Keratinocyte (primary cell): ENCODE data around the gene SPECC1L. TPM values are rescaled to one million over a fixed set of nuclear protein-coding genes. Genes with fewer than 3 reads are reported as not detected.

ENCODE experiments used
- DNase-seq: peaks from one replicate; pipeline ENCODE4 v3.0.0-alpha.2; 2011; ENCODE audit warnings: low read depth, missing footprints, low spot score
- FAIRE-seq: peaks from 2 replicates; lab custom pipeline; 2011; peaks lifted over from hg19 to GRCh38; lab: Jason Lieb, UNC
- H2AFZ ChIP-seq: 2 replicates; pipeline ENCODE4 v1.6.0; 2012; ENCODE audit warnings: low read length, control low read depth, inconsistent platforms; ENCODE audit not compliant: control insufficient read depth
- H3K27ac ChIP-seq: 2 replicates; pipeline ENCODE4 v1.5.1; 2011; ENCODE audit warnings: low read length; ENCODE audit not compliant: control insufficient read depth, insufficient read depth
- H3K27me3 ChIP-seq: 3 replicates; pipeline ENCODE4 v1.6.0; 2011; ENCODE audit warnings: low read length; ENCODE audit not compliant: control insufficient read depth, insufficient read depth; ENCODE audit errors: extremely low read depth
- H3K36me3 ChIP-seq, 2 experiments: 2 replicates in 1 of 2; 3 replicates in 1 of 2; pipeline ENCODE4 v1.5.1; 2011; ENCODE audit warnings: low read length in 2 of 2, mild to moderate bottlenecking in 1 of 2; ENCODE audit not compliant: control insufficient read depth in 2 of 2, insufficient read depth in 2 of 2; ENCODE audit errors: extremely low read depth in 1 of 2
- H3K4me1 ChIP-seq: 3 replicates; pipeline ENCODE4 v1.5.1; 2011; ENCODE audit warnings: low read length; ENCODE audit not compliant: control insufficient read depth, insufficient read depth; ENCODE audit errors: extremely low read depth
- H3K4me2 ChIP-seq: 3 replicates; pipeline ENCODE4 v1.6.0; 2011; ENCODE audit warnings: low read depth, low read length; ENCODE audit not compliant: control insufficient read depth, insufficient read depth; ENCODE audit errors: extremely low read depth
- H3K4me3 ChIP-seq, 3 experiments: fragments of 200-600 bp in 1 of 3; sonication (generic) in 1 of 3; 2 replicates in 2 of 3; 3 replicates in 1 of 3; pipeline ENCODE4 v1.5.1; 2011 to 2016; ENCODE audit warnings: low read length in 3 of 3, mild to moderate bottlenecking in 3 of 3, control low read depth in 2 of 3, inconsistent platforms in 1 of 3, low read depth in 1 of 3, mixed read lengths in 1 of 3, mixed run types in 1 of 3, moderate library complexity in 1 of 3; ENCODE audit not compliant: control insufficient read depth in 2 of 3, insufficient read depth in 2 of 3; ENCODE audit errors: extremely low read depth in 1 of 3
- H3K79me2 ChIP-seq: 2 replicates; pipeline ENCODE4 v1.6.0; 2012; ENCODE audit warnings: low read length; ENCODE audit not compliant: control insufficient read depth, insufficient read depth
- H3K9ac ChIP-seq: 3 replicates; pipeline ENCODE4 v1.6.0; 2011; ENCODE audit warnings: low read length; ENCODE audit not compliant: control insufficient read depth, insufficient read depth; ENCODE audit errors: extremely low read depth
- H3K9me1 ChIP-seq: 3 replicates; pipeline ENCODE4 v1.6.0; 2011; ENCODE audit warnings: low read length; ENCODE audit not compliant: control insufficient read depth, insufficient read depth; ENCODE audit errors: extremely low read depth
- H3K9me3 ChIP-seq: 2 replicates; pipeline ENCODE4 v1.5.1; 2012; ENCODE audit warnings: low read depth, low read length; ENCODE audit not compliant: control insufficient read depth
- H4K20me1 ChIP-seq: 3 replicates; pipeline ENCODE4 v1.6.0; 2011; ENCODE audit warnings: low read length; ENCODE audit not compliant: control insufficient read depth, insufficient read depth; ENCODE audit errors: extremely low read depth
- EZH2 ChIP-seq: IDR thresholded peaks from one replicate; pipeline ENCODE4 v1.6.1; 2012; ENCODE audit warnings: inconsistent platforms, mild to moderate bottlenecking, low read length, moderate library complexity
- dilution Hi-C: fragments of 300-500 bp; cut with MboI; formaldehyde crosslinking; loops from one replicate; pipeline ENCODE4 v1.7.0; 2020; ENCODE audit warnings: low sequenced_read_pairs; ENCODE audit not compliant: extremely low pct_ligation_motif_present
- polyA plus RNA-seq, 5 experiments: library from polyadenylated mRNA; depleted of rRNA in 3 of 5; stranded (reverse) in 3 of 5; stranded (forward) in 1 of 5; unstranded in 1 of 5; fragments of >200 nt; gene quantifications; 1 replicate in 1 of 5; 2 replicates in 3 of 5; 3 replicates in 1 of 5; pipeline versions ENCODE4 v1.2.1 to v1.2.3, GENCODE V29; 2011 to 2012; ENCODE audit warnings: missing spikeins in 2 of 5, low read depth in 1 of 5, low replicate concordance in 1 of 5
- TF ChIP-seq, protein P1 (sequence below), 3 experiments: IDR thresholded peaks in 1 of 3; conservative IDR thresholded peaks in 1 of 3; optimal IDR thresholded peaks in 1 of 3; 2 replicates in 2 of 3; 3 replicates in 1 of 3; pipeline versions ENCODE3 to v1.5.1; 2011; ENCODE audit warnings: low read length in 3 of 3, mild to moderate bottlenecking in 3 of 3, moderate library complexity in 2 of 3, control low read depth in 1 of 3, inconsistent platforms in 1 of 3; ENCODE audit not compliant: insufficient read depth in 2 of 3; ENCODE audit errors: extremely low read depth in 1 of 3

The SPECC1L gene
- polyA plus RNA-seq, 1 donor (not counting 4 experiments of a cell fraction or from before 2014, with no cell fraction given): 19.3 TPM

DNA sequence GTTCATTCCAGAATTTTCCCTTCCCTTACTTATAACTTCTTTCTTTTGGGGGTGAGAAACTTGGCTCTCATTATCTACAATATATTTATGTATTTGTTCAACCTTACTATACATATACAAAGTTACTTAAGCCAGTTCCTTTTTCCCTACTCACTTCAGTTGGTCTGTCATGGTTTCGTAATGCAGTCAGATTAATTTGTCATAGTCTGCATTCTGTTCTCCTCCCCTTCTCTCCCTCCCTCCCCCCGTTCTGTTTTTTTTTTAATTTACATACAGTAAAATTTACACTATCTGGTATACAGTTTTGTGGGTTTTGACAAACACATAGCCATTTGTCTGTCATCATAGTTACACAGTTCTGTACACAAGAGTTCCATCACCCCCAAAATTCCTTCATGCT lies 84.9 kb downstream of the SPECC1L start:
- FAIRE-seq: no peak
- dilution Hi-C loops: no loop called here
- peaks cover 8 to 9% of the 10 kb centered on the region in 2 experiments for H3K36me3 ChIP-seq

DNA sequence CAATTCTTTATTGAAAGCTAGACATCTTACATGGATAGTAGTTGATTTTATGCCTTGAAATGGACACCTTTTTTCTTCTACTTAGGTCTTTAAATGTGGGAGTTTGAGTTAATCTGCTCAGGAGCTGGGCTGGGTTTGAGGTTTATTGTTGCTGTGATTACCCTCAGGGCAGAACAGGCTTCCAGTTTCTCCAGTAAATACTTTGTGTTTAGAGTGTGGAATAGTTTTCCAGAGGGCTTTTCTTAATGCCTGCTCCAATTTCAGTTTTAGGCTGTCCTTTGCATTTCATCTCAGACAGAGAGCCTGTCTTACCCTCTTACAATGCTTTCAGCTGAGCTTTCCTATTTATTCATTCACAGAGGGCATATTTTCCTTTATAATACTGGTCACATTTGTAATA lies 86.9 kb downstream of the SPECC1L start:
- no peaks in the 10 kb centered on the region for H3K79me2 ChIP-seq
- H4K20me1 ChIP-seq: no peaks in the 10 kb centered on the region
- no peak overlapping the region for H2AFZ ChIP-seq
- H3K4me1 ChIP-seq: no peaks in the 10 kb centered on the region
- peaks cover 9 to 10% of the 10 kb centered on the region in 2 experiments for H3K36me3 ChIP-seq
- DNase-seq (no peak), FAIRE-seq (no peak)
- H3K4me2 ChIP-seq: no peak overlapping the region
- no peak overlapping the region for H3K27ac ChIP-seq
- no peak for TF ChIP-seq EZH2
- TF ChIP-seq, protein P1, sequence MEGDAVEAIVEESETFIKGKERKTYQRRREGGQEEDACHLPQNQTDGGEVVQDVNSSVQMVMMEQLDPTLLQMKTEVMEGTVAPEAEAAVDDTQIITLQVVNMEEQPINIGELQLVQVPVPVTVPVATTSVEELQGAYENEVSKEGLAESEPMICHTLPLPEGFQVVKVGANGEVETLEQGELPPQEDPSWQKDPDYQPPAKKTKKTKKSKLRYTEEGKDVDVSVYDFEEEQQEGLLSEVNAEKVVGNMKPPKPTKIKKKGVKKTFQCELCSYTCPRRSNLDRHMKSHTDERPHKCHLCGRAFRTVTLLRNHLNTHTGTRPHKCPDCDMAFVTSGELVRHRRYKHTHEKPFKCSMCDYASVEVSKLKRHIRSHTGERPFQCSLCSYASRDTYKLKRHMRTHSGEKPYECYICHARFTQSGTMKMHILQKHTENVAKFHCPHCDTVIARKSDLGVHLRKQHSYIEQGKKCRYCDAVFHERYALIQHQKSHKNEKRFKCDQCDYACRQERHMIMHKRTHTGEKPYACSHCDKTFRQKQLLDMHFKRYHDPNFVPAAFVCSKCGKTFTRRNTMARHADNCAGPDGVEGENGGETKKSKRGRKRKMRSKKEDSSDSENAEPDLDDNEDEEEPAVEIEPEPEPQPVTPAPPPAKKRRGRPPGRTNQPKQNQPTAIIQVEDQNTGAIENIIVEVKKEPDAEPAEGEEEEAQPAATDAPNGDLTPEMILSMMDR (optimal IDR thresholded peaks at IDR 0.05 in 1 of 3, IDR thresholded peaks at IDR 0.05 in 1 of 3, conservative IDR thresholded peaks at IDR 0.05 in 1 of 3; ENCODE audit: extremely low read depth in 1 of 3, insufficient read depth in 2 of 3, low read length in 3 of 3): no peak
- peaks cover 2% of the 10 kb centered on the region for H3K9me3 ChIP-seq
- no peak overlapping the region for H3K4me3 ChIP-seq
- H3K9me1 ChIP-seq: no peaks in the 10 kb centered on the region
- dilution Hi-C loops: no loop called here
- no peak overlapping the region for H3K9ac ChIP-seq
- no peaks in the 10 kb centered on the region for H3K27me3 ChIP-seq

More for the DNA sequence above, 84.9 kb downstream of the SPECC1L start:
- H3K79me2 ChIP-seq: no peaks in the 10 kb centered on the region
- DNase-seq: no peak
- no peaks in the 10 kb centered on the region for H3K27me3 ChIP-seq
- H3K4me3 ChIP-seq: no peak overlapping the region
- H3K27ac ChIP-seq: no peak overlapping the region
- no peak overlapping the region for H3K4me2 ChIP-seq
- H2AFZ ChIP-seq: no peak overlapping the region
- H4K20me1 ChIP-seq: no peaks in the 10 kb centered on the region
- peaks cover 2% of the 10 kb centered on the region for H3K9me3 ChIP-seq
- H3K4me1 ChIP-seq: no peaks in the 10 kb centered on the region
- no peaks in the 10 kb centered on the region for H3K9me1 ChIP-seq
- no peak overlapping the region for H3K9ac ChIP-seq
- no peak for TF ChIP-seq EZH2
- TF ChIP-seq, protein P1 (optimal IDR thresholded peaks at IDR 0.05 in 1 of 3, IDR thresholded peaks at IDR 0.05 in 1 of 3, conservative IDR thresholded peaks at IDR 0.05 in 1 of 3; ENCODE audit: extremely low read depth in 1 of 3, insufficient read depth in 2 of 3, low read length in 3 of 3): no peak
